Body of pancreas (tissue), 4 donors: ENCODE measurements around the gene LARP4B. TPM values are rescaled to one million over a fixed set of nuclear protein-coding genes. Genes with fewer than 3 reads are reported as not detected.
A peak's percentile ranks its signal among the peaks of the same experiment; 100 is the strongest.

ENCODE experiments used
- ATAC-seq: fragments of 150-250 bp; one replicate; pipeline ENCODE4 v1.9.1; 2016
- DNase-seq, 4 donors: peaks; one replicate each; pipeline ENCODE4 v3.0.0-alpha.2; 2019
- H3K27ac ChIP-seq, 4 donors: fragments of 200-600 bp; sonication (generic); 1 replicate in 3 of 4; 2 replicates in 1 of 4; pipeline versions ENCODE4 v1.5.1 to v1.6.1; 2016 to 2019; ENCODE audit warnings: mild to moderate bottlenecking in 1 of 4, mixed read lengths in 1 of 4, moderate library complexity in 1 of 4
- H3K27me3 ChIP-seq, 2 donors: fragments of 200-600 bp; sonication (generic); one replicate each; pipeline ENCODE4 v1.6.0; 2016; ENCODE audit warnings: mild to moderate bottlenecking in 1 of 2
- H3K36me3 ChIP-seq, 2 donors: fragments of 200-600 bp; sonication (generic); replicated peaks in 1 of 2; 2 replicates each; pipeline ENCODE4 v1.5.1; 2016; ENCODE audit warnings: low read depth in 2 of 2; ENCODE audit not compliant: insufficient read depth in 1 of 2
- H3K4me1 ChIP-seq: fragments of 200-600 bp; sonication (generic); one replicate; pipeline ENCODE4 v1.6.0; 2016
- H3K4me3 ChIP-seq, 2 donors: fragments of 200-600 bp; sonication (generic); 1 replicate in 1 of 2; 2 replicates in 1 of 2; pipeline ENCODE4 v1.5.1; 2016 to 2019
- H3K9me3 ChIP-seq, 3 donors: fragments of 200-600 bp; sonication (generic); 1 replicate in 2 of 3; 2 replicates in 1 of 3; pipeline ENCODE4 v1.5.1; 2016
- POLR2A ChIP-seq, 3 donors: fragments of 450-650 bp; IDR thresholded peaks; one replicate each; pipeline ENCODE4 v1.6.1; 2016; ENCODE audit warnings: antibody characterized with exemption in 3 of 3, mild to moderate bottlenecking in 2 of 3
- WGBS, 2 donors: methylation state at CpG; one replicate each; pipeline ENCODE4 v1.1.5; 2017; 5-methylcytosine and 5-hydroxymethylcytosine counted together
- intact Hi-C: fragments of 100-400 bp; cut with DNase I; formaldehyde crosslinking; loops from one replicate; pipeline ENCODE4 v1.15.1; 2023
- total RNA-seq, 2 donors: library from RNA; depleted of rRNA; stranded (reverse); fragments of >200 nt; gene quantifications; one replicate each; pipeline ENCODE4 v1.1.0, GENCODE V29; 2016
- TF ChIP-seq, protein P1 (sequence below), 7 experiments: fragments of 450-650 bp in 4 of 7; fragments of 200-600 bp in 3 of 7; sonication (generic) in 3 of 7; IDR thresholded peaks; one replicate each; pipeline ENCODE4 v1.5.1; 2016 to 2019; ENCODE audit warnings: antibody characterized with exemption in 7 of 7

Gene LARP4B
- total RNA-seq, 2 donors from 2014 or later = 41.0 to 61.6 TPM

GRCh38 chr10:958856-959255, 27.4 kb upstream of the LARP4B start:
- H3K27ac ChIP-seq = no peak overlapping the region
- H3K27me3 ChIP-seq = no peaks in the 10 kb centered on the region
- no peak for ATAC-seq
- intact Hi-C loops = no loop called here
- H3K9me3 ChIP-seq = no peaks in the 10 kb centered on the region
- TF ChIP-seq, protein P1, sequence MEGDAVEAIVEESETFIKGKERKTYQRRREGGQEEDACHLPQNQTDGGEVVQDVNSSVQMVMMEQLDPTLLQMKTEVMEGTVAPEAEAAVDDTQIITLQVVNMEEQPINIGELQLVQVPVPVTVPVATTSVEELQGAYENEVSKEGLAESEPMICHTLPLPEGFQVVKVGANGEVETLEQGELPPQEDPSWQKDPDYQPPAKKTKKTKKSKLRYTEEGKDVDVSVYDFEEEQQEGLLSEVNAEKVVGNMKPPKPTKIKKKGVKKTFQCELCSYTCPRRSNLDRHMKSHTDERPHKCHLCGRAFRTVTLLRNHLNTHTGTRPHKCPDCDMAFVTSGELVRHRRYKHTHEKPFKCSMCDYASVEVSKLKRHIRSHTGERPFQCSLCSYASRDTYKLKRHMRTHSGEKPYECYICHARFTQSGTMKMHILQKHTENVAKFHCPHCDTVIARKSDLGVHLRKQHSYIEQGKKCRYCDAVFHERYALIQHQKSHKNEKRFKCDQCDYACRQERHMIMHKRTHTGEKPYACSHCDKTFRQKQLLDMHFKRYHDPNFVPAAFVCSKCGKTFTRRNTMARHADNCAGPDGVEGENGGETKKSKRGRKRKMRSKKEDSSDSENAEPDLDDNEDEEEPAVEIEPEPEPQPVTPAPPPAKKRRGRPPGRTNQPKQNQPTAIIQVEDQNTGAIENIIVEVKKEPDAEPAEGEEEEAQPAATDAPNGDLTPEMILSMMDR (IDR thresholded peaks at IDR 0.05) = no peak
- no peak for TF ChIP-seq POLR2A (IDR thresholded peaks at IDR 0.05)
- H3K36me3 ChIP-seq = no peaks in the 10 kb centered on the region
- no peak for DNase-seq
- WGBS, 2 donors = 85% methylated on average over 6 of the region's 6 CpGs
- no peaks in the 10 kb centered on the region for H3K4me1 ChIP-seq
- no peak overlapping the region for H3K4me3 ChIP-seq

GRCh38 chr10:958106-958505, 26.6 kb upstream of the LARP4B start:
- no peak overlapping the region for H3K4me3 ChIP-seq
- intact Hi-C loops = no loop called here
- H3K36me3 ChIP-seq = no peaks in the 10 kb centered on the region
- ATAC-seq = no peak
- no peak overlapping the region for H3K27ac ChIP-seq
- TF ChIP-seq, protein P1 (IDR thresholded peaks at IDR 0.05) = no peak
- TF ChIP-seq POLR2A (IDR thresholded peaks at IDR 0.05) = no peak
- no peaks in the 10 kb centered on the region for H3K4me1 ChIP-seq
- no peak for DNase-seq
- no peaks in the 10 kb centered on the region for H3K27me3 ChIP-seq
- WGBS, 2 donors = 88 to 92% methylated on average over 5 to 9 of the region's 9 CpGs
- no peaks in the 10 kb centered on the region for H3K9me3 ChIP-seq

DNA sequence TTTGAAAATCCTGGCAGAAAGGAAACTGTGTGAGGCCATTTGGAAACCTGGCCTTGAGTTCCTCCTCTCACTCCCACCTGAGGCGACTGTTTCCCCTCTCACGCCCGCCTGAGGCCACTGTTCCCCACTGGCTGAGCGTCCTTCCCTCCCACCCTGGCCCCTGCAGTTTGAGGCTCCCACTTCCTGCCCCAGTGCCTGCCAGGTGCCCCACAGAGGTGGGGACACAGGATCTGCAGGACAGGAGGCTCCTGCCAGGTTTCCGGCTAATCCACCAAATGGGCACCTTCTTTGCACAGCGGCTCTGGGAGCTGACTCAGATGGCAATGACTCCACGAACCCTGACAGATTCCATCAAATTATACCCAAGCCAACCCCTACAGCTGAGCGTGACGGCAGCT, 24.3 kb upstream of the LARP4B start:
- WGBS, 2 donors = 71 to 78% methylated on average over 7 to 9 of the region's 9 CpGs
- intact Hi-C loops = no loop called here
- ATAC-seq (no peak), DNase-seq (no peak)
- H3K27me3 ChIP-seq = no peaks in the 10 kb centered on the region
- H3K4me3 ChIP-seq = no peak overlapping the region
- no peaks in the 10 kb centered on the region for H3K9me3 ChIP-seq
- H3K27ac ChIP-seq = peak overlapping the region in 1 of 4 donors; percentile 30
- H3K36me3 ChIP-seq = no peaks in the 10 kb centered on the region
- TF ChIP-seq POLR2A (IDR thresholded peaks at IDR 0.05) = no peak
- TF ChIP-seq, protein P1 (IDR thresholded peaks at IDR 0.05) = no peak
- no peaks in the 10 kb centered on the region for H3K4me1 ChIP-seq

DNA sequence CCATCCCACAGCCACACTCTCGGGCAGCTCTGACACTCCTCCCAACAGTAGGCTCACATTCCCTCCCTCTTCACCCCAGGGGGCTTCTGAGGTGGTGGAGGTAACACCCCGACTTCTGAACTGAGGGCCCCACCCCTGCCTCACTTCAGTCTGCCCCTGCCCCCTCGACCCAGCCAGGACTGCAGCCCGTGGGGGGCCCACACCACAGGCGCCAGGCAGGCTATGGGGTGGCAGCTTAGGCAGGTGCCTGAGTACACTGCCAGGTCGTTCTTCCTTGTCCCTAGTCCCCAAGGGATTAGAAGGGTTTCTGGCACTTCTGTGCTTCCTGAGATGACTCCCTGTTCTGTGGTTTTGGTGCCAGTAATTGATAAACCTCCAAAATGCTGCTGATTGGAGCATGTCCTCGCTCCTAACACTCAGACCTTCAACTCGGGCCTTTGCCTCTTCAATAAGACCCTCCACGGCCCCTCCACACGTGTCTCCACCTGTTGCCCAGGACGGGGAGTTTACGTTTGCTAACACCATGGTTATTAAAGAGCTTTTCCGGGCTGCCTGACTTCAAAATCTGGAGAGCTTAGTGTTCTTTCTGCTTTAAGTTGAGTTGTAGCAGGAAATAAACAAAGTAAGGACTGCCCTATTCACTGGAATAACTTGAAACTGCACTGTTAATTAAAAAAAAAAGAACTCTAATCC, 23.8 kb upstream of the LARP4B start:
- H3K4me1 ChIP-seq = no peaks in the 10 kb centered on the region
- TF ChIP-seq POLR2A (IDR thresholded peaks at IDR 0.05) = no peak
- TF ChIP-seq, protein P1 (IDR thresholded peaks at IDR 0.05) = no peak
- no peak for DNase-seq
- H3K36me3 ChIP-seq = no peaks in the 10 kb centered on the region
- no peaks in the 10 kb centered on the region for H3K27me3 ChIP-seq
- ATAC-seq = peak; percentile 18
- no peak overlapping the region for H3K4me3 ChIP-seq
- 28 to 41% methylated on average over 13 of the region's 13 CpGs for WGBS, 2 donors
- intact Hi-C loops = no loop called here
- H3K27ac ChIP-seq = peak overlapping the region in 1 of 4 donors; percentile 30
- no peaks in the 10 kb centered on the region for H3K9me3 ChIP-seq

GRCh38 chr10:954396-954795, 22.9 kb upstream of the LARP4B start:
- TF ChIP-seq, protein P1 (IDR thresholded peaks at IDR 0.05) = no peak
- TF ChIP-seq POLR2A (IDR thresholded peaks at IDR 0.05) = no peak
- Histone ChIP-seq H3K9me3 (no peaks in the 10 kb centered on the region), H3K27me3 (no peaks in the 10 kb centered on the region), H3K4me3 (no peak overlapping the region), H3K27ac (no peak overlapping the region), H3K36me3 (no peaks in the 10 kb centered on the region), H3K4me1 (no peaks in the 10 kb centered on the region)
- ATAC-seq (no peak), DNase-seq (no peak)
- intact Hi-C loops = no loop called here
- 83 to 88% methylated on average over 21 of the region's 21 CpGs for WGBS, 2 donors
